ENCODE results near the gene ARHGAP15.

ARHGAP15 gene

DNA sequence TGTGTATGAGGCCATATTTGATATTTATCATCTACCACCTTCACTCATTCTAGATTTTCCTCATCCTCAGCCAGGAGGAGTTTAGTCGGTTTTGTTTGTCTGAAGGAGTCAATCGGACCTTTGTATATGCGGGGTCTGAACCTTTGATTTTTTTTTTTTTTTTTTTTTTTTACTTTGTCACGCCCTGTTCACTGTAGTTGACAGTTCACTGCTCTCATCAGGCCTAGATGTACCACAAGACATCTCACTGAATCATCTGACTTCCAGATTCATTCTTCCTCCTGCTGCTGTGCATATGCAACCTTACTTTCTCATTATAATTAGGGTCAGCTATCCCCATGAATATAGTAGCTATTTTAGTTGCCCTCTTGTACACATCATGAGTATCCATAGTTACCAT lies 133.2 kb downstream of the ARHGAP15 start:
- DNase-seq (ENCODE audit: low read depth): no peak

DNA sequence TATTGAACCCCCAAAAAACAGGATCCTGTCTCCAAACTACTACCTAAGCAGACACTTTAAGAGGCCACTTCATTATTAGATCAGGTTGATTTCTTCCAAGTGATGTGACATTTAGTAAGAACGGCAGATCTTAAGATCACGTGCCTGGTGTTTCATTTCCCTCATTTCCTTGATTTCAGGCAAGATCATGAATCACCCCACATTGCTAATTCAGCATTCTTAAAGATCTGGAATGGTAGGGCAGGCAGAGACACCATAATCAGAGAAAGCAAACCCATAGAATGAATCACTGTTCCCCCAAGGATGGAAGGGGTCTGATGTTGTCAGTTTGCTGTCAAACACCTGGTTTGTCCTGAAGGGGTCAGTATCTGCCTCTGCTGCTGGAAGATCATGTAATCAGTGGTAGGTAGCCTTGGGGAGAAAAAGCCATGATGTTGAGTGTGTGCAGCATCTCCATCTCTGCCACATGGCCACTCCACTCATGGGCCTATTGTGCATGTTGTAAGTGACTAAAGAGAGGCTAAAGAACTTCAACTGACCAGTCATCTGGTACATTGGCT lies 133.9 kb downstream of the ARHGAP15 start:
- DNase-seq (ENCODE audit: low read depth): no peak

DNA sequence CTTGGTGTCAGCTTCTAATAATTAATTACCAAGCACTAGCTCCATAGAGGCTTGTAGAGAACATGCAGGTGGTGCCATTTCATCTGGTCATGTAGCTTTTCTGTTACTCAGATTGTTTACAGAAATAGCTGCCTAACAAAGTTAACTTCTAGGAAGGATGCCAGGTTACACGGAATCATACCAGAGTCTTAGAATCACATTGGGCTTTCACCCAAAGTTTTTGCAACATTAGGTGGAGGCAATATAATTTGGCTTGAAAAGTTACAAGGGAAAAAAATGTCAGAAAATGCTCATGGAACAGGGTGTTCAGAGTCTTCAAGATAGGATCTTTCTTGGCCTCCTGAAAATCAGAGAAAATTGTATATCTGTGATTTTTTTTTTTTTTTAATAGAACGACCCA lies 135.6 kb downstream of the ARHGAP15 start:
- peak; percentile 71 for DNase-seq (ENCODE audit: low read depth)

DNA sequence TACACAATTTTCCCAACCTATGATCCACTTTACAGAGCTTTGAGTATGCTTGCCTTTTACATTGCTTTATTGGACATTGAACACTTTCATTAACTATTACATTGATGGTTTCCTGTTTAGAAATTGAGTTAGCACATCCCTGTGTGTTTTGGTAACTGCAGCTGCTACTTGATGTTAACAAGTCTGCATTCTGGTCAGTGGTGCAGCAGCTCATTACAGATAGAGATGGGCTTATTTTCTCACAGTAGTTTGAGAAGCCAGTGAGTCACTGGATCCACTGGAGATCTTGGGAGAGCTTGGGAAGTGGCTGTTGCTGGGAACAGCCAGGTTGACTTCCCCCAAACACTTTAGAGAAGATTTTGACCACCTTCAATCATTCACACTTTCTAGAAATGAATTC lies 150.5 kb downstream of the ARHGAP15 start:
- DNase-seq (ENCODE audit: low read depth): no peak

DNA sequence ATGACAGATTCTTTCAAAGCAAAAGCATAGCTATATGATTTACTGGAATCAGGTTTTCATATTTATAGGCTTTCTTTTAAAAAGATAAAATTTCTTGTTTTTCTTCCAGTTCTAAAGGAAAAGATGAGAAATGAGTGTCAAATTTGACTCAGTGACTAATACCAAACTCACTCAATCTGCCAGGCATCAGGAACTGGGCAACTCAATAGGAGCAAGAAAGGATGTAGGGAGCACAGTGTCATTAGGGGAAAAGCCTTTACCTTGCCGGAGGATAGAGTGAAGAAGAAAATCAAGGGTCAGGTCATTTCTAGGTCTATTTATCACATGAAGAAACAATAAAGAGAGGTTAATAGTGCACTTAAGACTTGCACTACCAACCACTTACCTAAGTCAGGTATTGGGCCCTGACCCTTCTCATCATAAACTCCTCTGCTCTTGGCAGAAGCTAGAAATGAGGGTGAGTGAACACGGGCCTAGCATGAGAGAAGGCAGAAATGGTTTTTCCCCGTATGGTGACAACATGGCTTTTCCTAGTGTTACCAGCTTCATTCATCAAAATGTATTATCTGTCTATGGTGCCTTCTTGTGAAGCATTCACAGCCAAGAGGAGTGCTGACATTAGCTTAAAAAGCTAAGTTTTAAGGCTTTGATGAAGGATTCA lies 151.0 kb downstream of the ARHGAP15 start:
- no peak for DNase-seq (ENCODE audit: low read depth)

DNA sequence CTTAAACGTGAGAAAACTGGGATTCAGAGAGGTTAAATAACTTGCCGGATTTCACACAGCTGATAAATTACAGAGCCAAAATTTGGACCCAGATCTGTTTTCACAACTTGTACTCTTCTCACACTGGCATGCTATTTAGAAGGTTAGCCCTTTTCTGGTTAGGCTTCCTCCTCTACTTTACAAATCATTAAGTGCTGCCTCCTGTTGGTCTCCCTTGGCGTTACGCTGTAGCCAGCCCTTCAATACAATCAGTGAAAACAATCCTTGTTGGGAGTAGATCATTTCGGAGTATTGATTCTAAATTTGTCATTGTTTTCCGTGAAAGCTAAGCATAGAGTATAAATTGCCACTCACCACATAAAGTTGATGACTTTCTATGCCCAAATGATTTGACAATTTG lies 153.5 kb downstream of the ARHGAP15 start:
- DNase-seq (ENCODE audit: low read depth): no peak

DNA sequence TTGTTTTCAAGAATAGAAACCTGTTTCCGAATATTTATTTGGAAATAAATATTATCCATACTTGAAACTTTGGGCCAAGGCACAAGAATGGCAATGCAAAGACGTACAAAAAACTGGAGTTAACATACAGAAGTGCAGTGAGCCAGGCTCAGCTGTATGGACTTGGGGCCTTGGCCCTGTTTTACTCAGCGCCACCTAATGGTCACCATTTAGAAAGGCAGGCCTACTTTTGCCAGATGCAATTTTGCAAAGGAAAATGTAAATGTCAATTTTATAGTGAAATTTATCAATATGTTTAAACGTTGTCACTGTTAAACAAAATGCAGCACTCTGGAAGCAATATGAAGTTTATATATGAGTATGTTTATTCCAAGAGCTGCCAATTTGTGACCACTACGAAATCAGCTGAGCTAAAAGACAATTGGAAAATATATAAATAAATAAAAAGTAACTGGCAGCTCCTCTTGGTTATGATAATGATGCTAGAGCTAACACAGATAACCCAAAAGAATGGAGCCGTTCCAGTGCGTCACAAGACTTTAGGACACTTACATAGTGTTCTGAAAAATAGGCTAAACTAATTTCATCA lies 155.0 kb downstream of the ARHGAP15 start:
- DNase-seq (ENCODE audit: low read depth): no peak

DNA sequence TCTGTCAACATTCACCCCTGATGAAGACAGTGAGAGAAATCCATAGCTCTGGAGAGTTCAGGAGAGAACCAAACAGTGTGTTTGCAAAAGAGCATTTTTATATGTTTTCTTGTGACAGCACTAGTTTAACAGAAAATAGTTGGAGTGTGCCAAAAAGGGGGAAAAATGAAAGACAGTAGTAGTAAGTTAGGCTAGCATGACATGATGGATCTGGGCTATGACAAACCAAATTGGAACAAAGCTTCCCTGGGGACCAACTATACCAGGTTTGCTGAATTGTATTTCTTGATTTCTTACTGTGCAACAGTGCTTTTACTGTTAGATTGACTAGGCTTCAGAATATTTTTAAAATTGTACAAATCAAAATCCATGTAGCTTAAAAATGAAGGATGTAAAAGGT lies 159.8 kb downstream of the ARHGAP15 start:
- no peak for DNase-seq (ENCODE audit: low read depth)

DNA sequence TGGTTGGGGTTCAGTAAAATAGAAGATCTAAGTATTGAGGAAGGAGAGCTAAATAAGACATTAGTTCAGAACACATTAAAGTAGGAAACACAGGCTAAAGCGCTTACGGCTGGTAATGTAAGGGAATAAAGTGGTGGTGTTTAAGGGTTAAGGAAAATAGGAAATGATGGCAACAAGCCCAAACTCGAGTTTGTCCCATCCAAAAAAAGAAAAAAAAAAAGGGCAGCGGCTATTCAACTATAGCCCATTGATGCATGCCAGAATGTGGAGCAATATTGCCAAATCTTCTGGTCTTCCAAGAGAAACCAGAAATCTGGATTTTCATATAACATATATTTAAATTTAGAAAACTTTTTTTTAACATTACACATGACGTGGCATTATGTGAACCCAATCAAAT lies 161.0 kb downstream of the ARHGAP15 start:
- no peak for DNase-seq (ENCODE audit: low read depth)

DNA sequence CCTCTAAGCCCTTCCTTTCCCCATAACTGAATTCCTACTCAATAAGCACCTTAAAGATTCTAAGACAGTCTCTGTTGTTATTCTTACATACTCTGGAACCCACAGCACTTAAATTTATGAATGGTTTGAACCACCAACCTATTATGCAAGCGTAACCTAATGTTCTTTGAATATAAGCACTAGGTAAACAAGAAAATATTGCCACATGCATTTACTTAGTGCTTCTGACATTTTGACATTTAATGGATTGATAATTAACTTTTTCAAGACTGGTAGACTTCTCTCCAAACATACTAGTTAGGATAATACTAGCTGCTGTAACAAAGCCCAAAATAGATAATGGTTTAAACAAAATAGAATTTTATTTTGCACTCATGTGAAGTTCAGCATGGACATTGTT lies 164.8 kb downstream of the ARHGAP15 start:
- DNase-seq (ENCODE audit: low read depth): no peak

DNA sequence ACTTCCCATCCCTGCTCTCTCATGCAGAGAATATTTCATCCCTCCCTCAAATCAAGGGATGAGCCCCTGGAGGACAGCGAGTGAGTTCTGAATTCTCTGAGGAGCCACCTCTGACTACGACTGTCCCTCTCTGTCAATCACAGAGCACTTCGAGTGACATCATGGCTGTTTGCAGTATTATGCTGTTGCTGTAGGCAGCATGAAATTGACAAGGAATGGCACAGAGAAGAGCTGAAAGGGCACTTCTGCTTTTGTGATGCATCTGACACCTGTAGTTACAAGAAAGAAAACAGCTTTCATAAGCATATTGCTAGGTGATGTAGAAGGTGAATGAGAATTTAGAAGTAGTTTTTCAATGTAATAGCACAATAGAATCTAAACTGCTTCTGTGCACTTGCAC lies 166.9 kb downstream of the ARHGAP15 start:
- no peak for DNase-seq (ENCODE audit: low read depth)

DNA sequence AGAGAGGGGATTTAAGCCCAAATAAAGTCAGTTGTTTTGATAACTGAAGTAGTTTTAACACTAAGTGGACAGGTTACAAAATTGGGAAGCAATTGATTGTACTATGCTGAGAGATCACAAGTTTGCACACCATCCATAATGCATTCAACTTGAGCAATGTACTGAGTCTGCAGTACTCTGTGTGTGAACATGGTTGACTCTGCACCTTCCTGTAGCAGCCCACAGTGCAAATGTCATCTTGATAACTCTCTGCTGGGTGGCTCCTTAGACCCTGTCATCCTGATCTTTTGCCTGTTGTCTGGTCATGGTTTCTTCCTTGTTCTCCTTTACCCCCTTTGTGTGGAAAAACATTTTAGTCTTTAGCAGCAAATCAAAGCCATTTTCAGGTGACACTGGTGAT lies 168.0 kb downstream of the ARHGAP15 start:
- DNase-seq (ENCODE audit: low read depth): no peak

DNA sequence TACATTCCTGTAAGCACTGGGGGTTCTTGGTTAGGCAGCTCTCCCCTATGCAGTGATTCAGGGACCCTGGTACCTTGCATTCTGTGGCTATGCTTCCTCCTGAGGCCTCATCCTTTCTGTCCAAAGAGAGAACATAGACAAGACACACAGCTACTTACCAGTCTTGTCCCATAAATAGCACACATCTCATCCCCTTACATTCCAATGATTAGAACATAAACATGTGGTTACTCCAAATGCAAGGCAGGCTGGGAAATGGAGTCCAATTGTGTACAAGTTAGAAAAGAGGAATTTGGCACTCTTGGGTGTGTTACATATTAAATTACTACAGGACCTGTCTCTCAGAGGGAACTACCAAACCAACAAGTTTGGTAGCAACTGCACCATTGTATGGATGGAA lies 171.3 kb downstream of the ARHGAP15 start:
- no peak for DNase-seq (ENCODE audit: low read depth)

DNA sequence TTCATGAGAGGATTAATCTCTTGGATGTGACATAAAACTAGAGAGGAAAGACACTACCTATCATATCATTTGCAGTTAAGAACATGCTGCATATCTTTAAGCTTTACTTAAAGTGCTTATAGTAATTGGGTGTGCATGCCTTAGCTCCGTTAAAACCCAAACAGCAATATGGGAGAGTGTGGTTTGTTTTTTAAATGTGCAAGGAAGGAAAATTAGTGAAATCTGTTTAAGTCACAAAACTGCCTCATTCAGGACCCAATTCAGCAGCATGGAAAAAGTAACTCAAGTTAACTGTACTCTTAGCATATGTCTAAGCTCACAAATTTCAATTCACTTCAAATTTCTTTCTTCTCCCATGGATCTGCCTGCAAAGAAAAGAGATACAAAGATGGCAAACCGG lies 182.2 kb downstream of the ARHGAP15 start:
- no peak for DNase-seq (ENCODE audit: low read depth)

DNA sequence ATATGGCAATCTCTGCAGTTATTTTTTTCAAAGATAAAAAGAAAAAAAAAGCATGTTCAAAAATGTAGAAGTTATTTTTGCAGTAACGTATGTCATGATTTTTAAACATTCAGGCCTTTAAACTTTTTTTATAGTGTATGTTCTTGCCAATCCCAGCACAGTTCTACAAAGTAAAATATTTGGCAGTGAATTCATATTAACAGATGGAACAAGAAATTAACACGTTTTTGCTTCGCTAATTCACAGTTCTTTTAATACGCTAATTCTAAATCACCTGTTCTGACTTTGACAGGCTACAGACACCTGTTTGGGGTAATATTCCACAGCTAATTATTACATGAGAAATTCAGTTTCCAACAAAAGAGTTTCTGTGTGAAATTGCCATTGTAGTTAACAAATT lies 183.2 kb downstream of the ARHGAP15 start:
- DNase-seq (ENCODE audit: low read depth): no peak

DNA sequence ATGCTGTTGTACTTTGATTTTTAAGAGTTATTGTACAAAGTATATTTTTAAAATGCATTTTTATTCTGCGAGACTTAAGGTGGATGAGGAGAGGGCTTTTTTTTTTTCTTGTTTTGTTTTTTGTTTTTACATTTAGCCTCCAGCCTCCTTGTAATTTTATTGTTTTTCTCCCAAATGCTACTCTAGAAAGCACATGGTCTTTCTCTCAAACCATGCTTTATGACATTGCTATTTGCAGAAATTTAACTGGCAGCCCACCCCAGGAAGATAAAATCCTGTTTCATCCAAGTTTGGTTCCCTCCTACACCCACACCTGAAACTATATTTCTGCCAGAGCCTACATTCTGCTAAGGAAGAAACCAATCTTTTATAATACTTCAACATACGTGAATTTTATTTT lies 184.6 kb downstream of the ARHGAP15 start:
- DNase-seq (ENCODE audit: low read depth): no peak

DNA sequence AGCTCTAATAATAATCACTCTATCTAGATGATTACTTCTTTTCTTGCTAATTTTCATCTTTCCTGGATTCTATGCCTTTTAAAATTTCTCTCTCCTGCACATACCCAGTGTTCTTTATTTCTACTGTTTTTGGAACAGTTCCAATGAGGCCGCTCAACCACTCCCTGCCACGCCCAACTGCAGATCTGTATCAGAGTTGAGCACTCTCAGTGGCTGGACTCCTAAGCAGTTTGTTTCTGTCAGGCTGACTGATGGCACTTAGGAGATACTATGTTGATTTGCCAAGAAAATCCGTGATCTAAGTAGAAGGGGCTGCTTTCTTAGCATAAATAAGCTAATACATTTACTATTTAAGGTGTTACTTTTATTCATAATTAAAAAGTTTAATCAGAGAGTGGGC lies 192.8 kb downstream of the ARHGAP15 start:
- DNase-seq (ENCODE audit: low read depth): no peak

DNA sequence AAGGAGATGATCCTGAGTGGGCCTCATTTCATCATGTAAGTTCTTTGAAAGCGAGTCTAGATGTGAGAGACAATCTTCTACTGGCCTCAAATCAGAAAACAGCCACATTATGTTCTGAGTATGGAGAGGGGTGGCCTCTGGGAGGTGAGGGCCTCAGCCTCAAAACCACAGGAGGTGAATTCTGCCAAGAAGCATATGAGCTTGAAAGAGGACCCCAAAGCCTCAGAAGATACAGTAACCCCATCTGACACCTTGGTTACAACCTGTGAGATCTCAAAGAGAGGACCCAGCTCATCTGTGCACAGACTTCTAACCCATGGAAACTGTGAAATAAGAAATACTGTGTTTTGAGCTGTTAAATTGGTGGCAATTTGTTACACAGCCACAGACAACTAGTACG lies 200.1 kb downstream of the ARHGAP15 start:
- DNase-seq (ENCODE audit: low read depth): no peak

DNA sequence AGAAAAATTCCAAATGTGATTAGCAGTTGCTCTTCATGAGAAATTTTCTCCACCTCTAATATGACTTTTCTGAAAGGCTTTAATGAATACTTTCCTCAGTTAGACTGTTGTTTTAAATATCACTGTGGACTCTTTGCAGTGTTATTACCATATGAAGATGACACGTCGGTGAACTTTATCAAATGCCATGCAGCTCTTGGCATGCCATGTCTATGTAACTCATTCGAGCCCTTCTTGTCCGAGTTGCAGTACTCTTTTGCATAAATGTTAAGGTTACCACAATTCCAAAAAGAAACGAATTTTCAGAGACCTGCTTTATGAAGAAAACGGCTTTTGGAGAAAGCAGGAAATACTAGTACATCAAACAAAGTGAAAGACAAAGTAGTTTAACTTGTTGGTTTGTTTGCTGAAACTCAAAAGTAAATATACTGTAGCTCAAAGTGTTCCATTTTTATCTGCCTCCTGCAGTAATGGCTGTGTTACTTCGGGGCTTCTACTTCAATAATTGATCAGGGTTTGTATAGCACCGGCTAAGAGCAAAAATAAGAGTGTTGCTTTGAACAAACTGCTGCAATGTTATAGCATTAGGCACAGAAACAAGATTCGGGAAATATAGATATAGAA lies 204.1 kb downstream of the ARHGAP15 start:
- DNase-seq (ENCODE audit: low read depth): no peak

DNA sequence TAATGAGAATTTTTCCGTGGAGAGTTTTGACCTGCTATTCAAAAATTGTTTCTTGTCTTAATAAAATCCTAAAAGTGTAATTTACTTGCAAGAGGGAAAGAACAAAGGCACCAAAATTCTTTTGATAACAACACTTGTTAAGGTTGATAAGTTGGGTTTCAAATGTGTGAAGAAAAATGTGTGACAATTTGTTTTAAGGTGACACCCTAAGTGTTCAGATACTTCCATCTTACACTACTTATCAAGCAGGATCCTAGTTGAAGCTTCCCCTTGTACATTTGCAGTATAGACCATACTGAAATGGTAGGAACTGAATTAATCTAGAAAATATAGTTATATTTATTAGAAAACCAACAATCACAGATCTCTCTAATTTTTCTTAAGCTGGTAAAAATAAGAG lies 204.6 kb downstream of the ARHGAP15 start:
- DNase-seq (ENCODE audit: low read depth): no peak

DNA sequence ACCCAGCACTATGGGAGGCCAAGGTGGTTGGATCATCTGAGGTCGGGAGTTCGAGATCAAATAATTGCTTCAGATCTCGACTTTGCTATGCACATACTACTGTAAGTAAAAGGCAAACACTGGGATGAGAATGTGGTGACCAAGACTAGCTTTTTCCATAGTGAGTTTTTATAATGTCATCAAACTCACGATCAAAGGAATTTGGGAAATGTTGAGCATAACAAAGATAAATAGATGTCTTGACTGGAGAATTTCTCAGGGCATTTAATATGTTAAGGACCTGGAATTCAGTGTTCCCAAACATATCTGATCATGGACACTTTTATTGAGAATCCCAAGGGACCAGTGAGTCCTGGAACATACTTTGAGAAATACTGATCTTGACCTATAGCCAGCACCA lies 205.6 kb downstream of the ARHGAP15 start:
- DNase-seq (ENCODE audit: low read depth): no peak

DNA sequence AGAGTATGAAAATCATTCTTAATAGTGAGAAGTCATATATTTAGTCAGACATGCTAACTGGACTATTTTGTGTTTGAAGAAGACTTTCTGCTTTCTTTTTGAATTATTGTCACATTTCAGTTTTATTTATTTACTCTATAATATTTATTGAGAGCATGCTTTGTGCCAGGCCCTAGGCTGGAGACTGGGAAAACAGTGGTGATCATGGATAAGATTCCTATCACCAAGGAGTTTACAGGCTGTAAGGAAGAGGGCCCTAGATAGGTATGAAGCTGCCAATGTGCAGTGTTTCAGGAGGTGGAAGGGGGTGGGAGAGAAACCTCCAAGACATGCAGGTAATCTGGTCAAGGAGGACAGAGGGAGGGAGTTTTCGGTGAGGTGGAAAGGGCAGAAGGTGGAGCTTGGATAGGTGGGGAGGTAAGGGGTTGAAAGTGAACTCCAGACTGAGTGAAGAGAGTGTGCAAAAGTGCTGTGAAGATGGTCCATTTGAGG lies 207.5 kb downstream of the ARHGAP15 start:
- no peak for DNase-seq (ENCODE audit: low read depth)

DNA sequence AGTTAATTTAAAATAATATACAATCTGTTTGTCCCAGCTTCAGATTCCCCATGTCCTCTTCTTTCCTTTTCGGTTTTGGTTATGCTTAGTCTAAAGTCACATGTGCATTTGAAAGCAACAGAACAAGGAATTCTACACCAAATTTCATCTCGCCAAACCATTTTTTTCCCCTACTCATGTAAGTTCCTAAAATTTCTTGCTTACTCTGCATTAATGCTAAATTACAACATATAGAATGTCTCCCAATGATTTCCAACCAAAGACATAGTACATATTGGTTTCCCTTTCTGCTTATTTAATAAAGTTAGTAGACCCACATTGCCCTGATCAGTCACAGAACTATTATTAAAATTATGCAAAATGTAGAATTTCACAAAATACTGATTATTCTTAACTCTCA lies 212.3 kb downstream of the ARHGAP15 start:
- DNase-seq (ENCODE audit: low read depth): no peak

Measured in GM04503 (cell line).